Stimulated activated CD8-positive, alpha-beta memory T cell treated with anti-CD3 and anti-CD28 coated beads, Interleukin-12 subunit alpha, Interleukin-12 subunit beta, amount 100 ng/mL, for 24 hours (primary cell): ENCODE data around the gene HAUS7.
"Not testable (repeated sequence)": the region's sequence is repeated elsewhere in the genome, so short reads cannot be mapped to it uniquely, and the experiment has no call there.

Experiments
- DNase-seq: peaks from one replicate; pipeline ENCODE4 v3.0.0-alpha.2; 2020; ENCODE audit errors: extremely low read depth

Gene HAUS7

DNA sequence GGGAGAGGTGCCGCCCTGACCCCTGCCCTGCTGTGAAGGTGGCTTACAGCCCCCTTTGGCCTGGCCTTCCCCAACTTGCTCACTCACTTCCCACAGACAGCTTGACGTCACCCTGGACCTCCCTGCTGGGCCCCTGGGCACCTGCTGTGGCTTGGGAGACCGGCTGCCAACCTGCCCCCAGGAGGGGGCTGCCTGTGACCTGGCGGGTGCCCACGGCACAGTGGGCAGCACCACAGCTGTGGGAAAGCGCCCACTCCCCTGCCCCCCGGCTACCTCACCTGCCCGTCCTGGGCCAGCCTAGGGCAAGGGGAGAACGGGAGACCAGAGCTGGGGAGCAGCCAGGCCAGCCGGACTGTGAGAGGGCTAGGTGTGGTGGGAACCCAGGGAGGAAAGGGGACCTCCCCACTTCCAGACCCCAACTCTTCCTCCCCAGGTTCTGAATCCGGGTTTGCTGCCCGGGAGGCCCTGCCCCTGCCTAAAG lies 61.5 kb downstream of the HAUS7 start:
- no peak for DNase-seq

DNA sequence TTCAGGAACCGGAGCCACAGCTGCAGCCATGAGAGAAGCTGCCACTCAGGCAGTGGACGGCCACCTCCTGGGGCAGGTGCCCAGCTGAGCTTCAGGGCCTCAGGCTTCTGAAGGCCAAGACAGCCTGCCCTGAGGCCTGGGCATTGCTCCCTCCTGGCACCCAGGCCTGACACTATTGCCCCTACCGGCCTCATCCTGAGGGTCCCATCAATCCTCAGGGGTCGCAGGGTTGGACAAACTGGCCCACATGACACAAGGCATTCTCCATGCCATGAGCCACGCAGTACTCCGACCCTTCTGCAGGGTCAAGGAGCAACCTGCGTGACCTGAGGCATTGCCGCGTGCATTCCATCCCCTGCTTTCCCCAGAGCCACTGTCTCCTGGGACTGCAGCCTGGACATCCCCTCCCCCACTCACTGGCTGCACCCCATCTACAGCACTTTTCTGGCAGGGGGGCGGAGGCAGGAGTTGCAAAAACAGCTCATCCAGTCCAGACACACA lies 62.1 kb downstream of the HAUS7 start:
- DNase-seq = no peak

DNA sequence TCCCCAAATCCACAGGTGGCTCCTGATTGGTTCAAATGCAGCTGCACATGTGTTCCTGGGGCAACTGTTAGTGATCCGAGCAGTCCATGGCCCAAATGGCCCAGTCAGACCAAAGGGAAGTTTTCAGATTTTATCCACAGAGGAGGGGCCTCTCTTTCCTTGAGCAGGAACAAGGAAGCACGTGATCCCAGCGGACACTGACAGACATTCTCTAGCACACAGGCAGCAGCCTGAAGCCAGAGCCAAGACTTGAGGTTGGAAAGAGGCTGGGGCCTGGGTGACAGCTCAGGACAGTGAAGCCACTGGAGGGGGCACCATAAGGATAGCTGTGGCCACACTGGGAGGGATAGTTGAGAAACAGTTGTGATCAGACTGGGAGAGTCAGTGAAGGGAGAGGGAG lies 62.6 kb downstream of the HAUS7 start:
- no peak for DNase-seq

- no peak for DNase-seq
Measured at GRCh38 chrX:153406903-153407302, 63.5 kb downstream of the HAUS7 start.

- no peak for DNase-seq
Measured at GRCh38 chrX:153406011-153406410, 64.4 kb downstream of the HAUS7 start.

GRCh38 chrX:153405426-153405825 lies 65.0 kb downstream of the HAUS7 start:
- DNase-seq = no peak

- not testable (repeated sequence) for DNase-seq
Measured at GRCh38 chrX:153404333-153404732, 66.0 kb downstream of the HAUS7 start.

DNA sequence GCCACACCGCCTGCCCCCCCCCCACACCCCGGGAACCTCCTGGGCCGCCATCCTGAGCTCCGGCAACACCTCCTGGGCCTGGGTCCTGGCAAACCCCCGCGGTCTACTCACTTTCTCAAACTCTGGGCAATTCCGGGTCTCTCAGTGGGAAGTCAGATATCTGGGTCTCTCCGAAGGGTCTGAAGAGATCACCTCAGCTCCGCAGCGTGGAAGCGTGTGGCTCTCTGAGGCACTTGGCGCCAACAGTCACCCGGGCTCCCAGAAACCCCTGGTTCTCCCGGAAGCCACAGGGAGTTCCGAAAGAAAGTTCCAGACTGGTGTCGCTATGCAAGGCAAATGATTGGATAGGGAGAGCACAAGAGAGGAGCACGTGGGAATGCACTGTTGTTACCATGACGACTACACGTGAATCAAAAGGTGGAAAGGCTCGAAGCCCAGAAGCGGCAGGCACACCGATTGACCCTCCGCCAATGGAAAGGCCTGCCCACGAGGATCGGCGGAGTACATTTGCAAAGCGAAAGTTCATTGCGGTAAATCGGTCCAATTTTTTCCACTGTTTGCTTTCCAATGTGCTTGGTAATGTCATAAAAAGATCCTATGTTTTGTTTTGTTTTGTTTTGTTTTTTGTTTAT lies 69.1 kb downstream of the HAUS7 start, which contains the start of gene PNMA6E:
TSS of gene PNMA6E (minus strand) at position 218 of the 632 bp plus-strand sequence. CDS start 2,501 bp downstream, outside the sequence.
- DNase-seq = no peak

- DNase-seq = peak; percentile 5
Measured at GRCh38 chrX:153400146-153401132, 69.9 kb downstream of the HAUS7 start.

DNA sequence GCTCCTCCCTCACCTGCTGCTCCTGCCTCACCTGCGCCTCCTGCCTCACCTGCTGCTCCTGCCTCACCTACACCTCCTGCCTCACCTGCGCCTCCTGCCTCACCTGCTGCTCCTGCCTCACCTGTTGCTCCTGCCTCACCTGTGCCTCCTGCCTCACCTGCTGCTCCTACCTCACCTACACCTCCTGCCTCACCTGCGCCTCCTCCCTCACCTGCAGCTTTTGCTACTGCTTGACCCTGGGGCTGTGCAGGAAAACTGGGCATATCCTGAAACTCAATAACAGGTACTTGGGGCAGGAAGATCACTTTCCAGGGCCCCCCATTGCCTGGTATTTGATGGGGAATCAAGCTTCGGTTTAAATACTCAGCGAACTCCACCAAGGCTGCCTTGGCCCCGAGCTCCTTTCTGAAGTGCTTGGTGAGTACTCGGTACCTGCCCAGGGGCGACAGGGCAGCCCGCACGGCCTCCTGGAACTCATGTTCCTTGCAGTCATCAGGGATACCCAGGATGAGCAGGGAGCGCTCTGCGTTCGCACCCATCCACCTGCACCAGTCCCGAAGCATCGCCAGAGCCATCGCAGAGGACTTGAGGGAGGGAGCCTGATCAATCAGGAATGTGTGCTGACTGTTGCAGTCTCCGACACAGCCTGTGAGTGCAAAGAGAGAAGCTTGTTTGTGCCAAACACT lies 72.0 kb downstream of the HAUS7 start:
- DNase-seq = no peak
